Left renal pelvis (tissue), 4 donors: ENCODE measurements around the gene WDR26. TPM values are rescaled to one million over a fixed set of nuclear protein-coding genes. Genes with fewer than 3 reads are reported as not detected.
"Not testable (repeated sequence)": the region's sequence is repeated elsewhere in the genome, so short reads cannot be mapped to it uniquely, and the experiment has no call there.

Experiments
- DNase-seq, 4 donors: peaks; one replicate each; pipeline ENCODE4 v3.0.0-alpha.2; 2013; ENCODE audit warnings: low read depth in 4 of 4, low spot score in 3 of 4
- polyA plus RNA-seq, 4 donors: library from polyadenylated mRNA; unstranded; fragments of 120-200 nt; gene quantifications; one replicate each; pipeline ENCODE4 v1.2.1, GENCODE V29; 2013; ENCODE audit not compliant: insufficient read length in 4 of 4

Gene WDR26
- polyA plus RNA-seq, 4 donors, result 86.2 to 105 (median 95.8) TPM

DNA sequence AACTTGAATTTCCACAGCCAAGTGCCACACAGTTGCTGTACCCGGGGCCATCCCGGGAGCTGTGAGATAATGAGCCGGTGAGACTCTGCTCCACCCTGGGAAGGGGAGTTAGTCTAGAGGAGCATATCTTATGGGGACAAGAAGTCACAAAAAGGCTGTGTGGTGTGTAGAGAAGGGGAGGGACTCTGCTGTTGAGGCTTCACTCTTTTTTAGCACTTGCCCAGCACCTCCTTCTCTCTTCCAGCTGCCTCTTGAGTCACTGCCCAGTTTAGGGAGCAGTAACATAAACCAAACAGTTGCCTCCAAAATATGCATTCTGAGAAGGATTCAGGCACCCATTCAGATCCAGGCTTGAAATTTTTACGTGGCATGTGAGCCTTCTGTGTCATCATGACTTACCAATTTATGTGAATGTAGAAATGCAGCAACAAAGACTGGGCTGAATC is 744 bp upstream of the WDR26 start:
- no peak for DNase-seq

DNA sequence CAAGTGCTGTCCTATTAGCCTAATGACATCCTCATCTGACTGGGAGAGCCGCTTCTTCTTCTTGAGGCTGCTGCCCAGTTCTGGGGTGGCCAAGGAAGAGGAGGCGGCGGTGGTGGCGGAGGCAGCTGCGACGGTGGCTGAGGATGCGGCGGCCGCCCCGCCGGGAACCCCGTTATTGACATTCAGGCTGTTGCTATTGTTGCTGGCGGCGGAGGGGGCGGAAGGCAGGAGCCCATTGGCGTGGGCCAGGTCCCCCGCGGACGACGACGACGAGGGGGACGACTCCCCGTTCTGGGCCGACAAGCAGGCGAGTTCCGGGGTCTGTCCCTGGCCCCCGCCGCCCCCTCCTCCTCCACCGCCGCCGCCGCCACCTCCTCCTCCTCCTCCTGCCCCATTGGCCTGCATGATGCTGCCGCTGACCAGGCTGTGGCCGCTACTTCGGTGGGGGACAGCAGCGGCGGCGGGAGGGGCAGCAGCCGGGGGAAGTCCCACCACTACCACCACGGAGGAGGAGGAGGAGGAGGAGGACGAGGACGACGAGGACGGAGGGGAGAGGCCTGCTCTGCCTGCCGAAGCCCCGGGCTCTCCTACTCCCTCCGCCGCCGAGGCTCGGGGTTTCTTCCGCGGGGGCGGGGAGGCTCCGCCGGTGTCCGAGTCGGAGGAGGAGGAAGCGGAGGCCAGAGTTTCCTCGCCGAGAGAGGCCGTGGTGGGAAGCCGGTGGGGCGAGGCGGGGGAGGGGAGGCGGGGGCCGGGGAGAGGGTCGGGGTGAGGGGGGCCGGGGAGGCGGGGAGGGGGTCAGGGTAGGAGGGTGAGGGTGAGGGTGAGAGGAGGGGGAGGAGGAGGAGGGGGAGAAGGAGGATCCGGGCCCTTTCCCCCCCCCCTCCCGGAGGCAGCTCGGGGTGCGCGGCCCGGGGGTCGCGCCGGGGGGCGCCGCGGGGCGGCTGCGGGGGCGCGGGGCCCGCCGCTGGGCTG is 610 bp downstream of the WDR26 start:
- DNase-seq, result no peak

DNA sequence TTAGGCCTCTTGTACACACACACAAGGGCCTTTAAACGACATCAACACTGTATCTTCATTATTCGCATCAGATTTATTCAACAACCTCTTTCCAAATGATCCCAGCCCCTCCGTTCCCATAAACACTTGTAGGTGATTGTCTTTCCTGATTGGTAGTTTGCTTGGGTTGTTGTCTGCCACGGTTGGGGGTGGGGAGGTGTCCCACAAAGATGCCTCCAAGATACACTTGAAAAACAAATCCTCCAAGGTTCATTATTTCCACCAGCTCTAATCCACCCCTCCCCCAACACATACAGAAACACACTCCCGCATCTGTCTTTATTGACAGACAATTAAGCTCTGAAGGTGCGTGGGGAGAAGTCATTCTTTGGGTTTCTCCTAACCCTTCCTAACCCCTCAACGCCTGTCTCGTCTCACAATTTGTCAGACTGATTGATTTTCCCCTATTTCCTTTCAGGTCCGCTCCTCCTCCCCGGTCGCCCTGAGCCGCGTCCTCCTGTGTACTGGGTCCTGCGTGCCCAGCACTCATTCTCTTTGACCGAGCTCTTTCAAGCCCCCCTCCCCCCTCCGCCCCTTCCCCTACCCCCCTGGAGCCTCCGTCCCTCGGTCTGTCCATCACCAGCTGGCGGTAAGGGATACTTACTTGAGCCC is 1.4 kb downstream of the WDR26 start:
- DNase-seq, result no peak

DNA sequence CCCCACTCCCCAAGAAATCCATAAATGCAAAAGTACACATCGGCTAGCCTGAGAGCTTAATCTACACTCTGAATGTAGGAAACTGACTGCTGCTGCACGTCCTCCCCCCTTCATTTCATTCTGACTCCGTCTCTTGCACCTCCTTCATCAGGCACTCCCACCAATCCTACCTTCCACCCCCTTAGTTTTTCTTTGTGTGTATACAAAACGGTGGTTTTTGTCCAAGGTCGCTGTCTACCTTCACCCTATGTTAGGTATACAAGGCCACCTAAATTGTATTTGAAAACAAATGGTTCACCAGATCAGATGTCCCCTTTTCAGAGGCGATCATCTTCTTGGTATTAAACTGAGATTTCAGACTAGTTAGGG is 1.9 kb downstream of the WDR26 start:
- DNase-seq, result no peak

DNA sequence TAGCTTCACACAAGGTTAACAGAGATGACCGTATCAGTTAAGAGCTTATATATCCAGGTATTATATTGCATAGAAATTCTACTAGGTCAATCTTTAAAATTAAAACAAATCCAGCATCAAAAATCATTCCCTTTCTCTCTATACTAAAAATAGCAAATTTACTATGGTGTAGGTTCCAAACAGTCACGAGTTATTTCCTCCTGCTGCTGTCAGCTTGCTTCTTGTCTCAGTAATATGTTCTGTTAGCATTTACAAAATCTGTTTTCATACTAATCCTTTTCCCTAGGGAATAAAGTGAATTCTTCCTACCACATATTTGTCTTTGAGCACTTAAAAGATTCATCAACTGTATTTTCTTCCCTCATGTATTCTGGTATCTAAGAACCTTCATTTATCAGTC is 2.5 kb downstream of the WDR26 start:
- DNase-seq, result no peak

DNA sequence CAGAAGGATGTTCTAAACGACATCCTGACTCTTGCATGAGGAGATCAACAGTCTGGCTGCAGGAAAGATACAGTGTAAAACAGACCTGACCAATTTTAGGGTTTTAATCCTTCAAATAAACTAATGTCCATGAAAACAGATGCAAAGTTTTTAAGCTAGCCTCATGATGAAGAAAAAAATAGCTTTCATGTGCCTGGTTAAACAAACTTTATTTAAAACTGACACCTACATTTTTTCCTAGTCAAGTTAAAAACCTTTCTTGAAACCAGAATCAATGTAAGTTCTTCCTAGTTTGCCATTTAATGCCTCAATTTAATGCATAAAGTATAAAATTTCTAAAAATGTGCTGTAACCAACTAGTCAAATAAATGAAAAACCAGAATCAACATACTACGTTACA is 2.9 kb downstream of the WDR26 start:
- DNase-seq, result no peak

DNA sequence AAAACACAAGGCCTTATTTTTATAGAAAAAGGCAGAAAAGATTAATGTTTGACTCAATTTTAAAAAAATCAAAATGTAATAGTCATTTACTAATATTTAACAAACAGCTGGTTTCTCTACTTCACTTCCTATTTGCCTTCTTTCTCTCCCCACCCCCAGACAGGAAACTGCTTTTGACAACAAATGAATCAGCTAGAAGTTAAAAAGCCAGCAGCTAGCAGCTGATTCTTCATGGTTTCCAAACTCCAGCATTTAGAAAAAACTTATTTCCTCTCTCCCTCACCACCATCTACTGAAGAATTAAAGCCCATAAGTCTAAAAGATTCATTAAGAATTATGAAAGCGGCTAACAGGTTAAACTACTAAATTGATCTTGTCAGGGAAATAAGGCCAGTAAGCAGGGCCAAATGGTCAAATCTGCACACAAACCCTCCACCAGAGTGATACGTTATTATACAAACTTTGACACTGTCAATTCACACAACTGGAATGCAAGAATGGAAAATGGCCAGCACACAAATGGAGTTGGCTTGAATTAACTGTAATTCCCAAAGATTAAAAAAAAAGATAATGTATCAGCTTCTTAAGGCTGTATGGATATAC is 4.0 kb downstream of the WDR26 start:
- DNase-seq, result no peak

DNA sequence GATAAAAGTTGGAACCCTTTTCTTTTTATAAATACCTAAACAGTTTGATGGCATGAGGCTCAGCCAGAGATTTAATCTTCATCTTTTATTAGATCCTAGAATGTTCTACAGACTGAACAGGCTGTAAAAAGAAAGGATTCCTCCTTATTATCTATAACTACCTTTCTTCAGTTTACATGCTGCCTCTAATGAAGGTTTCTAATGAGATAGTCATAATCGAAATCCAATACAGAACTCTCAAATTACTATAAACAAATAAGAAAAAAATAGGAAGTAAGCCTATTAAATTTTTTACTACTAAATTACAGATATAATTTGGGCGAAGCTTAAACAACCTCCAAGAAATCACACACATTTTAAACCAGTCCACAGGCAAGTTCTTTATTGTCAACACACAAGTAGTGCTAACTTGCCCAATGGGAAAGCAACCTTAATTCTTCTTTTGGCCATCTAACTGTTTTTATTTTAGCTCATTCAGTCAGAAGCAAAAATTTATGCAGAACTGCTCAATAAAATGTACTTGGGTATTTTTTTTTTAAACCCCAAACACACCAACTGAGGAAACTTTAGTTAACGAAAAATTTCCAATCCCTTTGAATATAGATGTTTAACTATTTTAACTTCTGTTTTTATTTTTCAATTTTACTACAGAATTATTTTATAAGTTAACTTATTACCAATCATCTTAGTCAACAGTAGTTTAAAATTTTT is 4.8 kb downstream of the WDR26 start:
- DNase-seq, result no peak

DNA sequence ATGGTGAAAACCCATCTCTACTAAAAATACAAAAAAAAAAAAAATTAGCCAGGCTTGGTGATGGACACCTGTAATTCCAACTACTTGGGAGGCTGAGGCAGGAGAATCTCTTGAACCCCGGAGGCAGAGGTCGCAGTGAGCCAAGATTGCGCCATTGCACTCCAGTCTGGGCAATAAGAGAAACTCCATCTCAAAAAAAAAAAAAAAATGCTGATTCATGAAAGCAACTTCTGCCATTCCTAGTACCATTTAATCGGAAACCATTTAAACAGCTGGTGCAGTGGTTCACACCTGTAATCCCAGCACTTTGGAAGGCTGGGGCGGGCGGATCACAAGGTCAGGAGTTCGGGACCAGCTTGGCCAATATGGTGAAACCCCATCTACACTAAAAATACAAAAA is 5.9 kb downstream of the WDR26 start:
- DNase-seq, result not testable (repeated sequence)

DNA sequence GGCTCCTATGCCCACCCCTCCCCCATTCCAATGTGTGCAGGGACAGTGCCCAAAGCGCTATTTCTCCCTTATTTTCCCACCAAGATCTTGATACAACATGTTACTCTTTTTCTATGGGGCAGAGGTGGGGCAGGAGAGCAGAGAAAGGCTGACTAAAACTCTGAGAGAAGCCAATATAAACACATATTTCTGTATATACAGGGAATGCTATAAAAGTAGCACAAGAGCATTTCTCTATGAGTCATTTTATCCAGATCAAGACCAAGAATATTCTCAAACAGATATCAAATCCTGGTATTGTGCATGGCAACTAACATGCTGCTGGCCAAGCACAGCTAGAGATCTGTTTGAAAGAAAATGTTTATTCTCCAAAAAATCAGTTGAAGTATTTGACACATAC is 7.3 kb downstream of the WDR26 start:
- DNase-seq, result no peak

DNA sequence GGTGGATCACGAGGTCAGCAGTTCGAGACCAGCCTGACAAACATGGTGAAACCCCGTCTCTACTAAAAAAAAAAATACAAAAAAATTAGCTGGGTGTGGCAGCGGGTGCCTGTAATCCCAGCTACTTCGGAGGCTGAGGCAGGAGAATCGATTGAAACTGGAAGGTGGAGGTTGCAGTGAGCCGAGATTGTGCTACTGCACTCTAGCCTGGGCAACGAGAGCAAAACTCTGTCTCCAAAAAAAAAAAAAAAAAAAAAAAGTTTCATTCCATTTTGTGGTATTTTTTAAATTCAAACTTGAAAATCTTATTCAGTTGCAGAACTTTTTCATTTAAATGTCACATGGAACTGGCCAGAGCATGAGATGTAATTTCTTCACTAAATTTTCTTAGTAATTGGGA is 7.7 kb downstream of the WDR26 start:
- not testable (repeated sequence) for DNase-seq

DNA sequence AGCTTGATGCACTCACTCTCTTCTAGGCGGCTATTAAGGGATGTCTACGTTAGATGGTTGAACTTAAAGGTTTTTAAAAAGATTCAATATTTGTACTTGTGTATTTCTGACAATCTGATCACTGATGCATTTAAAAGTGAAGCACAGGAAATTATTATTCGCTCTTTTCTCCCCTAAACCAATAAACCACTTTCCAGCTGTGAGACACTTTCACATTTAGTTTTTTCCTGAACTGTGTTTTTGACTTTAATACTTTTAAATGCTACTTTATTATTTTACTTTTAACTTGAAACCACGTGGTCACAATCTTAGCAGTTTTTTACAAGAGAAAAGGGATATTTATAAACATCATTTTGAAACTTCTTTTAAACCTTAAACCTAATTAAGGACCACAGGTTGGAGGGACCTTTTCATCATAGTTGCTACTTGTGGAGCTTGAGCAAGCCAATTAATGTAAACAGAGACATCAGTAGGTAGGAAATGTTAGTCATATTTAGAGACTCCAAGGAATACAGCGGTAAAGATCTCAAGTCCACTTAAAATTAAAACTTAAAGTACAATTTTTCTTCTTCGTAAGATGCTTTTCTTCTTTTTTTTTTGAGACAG is 9.2 kb downstream of the WDR26 start:
- DNase-seq, result no peak

DNA sequence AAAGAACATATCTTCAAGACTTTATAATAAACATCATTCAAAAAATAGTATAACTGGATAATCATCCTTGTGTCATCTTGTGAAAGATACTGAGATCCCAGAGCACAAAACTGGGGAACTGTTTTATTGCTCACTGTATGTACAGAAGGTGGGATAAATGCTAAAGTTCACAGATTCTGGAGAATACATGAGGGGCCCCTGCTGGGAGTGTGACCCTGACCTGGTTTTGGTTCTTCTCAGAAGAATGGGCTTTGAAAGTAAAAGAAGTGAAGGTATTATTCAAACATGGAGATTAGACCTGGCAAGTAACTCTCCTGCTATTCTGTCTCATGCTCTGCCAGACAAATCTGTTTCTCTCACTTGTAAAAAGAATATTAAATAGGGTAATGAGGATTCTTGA is 14.5 kb downstream of the WDR26 start:
- DNase-seq, result no peak

DNA sequence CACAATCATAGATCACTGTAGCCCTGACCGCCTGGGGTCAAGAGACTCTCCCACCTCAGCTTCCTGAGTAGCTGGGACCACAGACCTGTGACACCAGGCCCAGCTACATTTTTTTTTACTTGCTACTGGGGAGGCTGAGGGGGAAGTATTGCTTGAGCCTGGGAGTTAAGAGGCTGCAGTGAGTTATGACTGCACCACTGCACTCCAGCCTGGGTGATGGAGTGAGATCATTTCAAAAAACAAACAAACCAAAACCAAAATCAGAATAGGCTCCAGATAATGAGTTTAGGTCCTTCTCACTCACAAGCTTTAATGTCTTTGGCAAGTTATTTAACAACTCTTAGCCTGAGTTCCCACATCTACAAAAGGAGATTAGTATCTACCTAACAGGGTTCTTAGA is 22.8 kb downstream of the WDR26 start:
- DNase-seq, result no peak

DNA sequence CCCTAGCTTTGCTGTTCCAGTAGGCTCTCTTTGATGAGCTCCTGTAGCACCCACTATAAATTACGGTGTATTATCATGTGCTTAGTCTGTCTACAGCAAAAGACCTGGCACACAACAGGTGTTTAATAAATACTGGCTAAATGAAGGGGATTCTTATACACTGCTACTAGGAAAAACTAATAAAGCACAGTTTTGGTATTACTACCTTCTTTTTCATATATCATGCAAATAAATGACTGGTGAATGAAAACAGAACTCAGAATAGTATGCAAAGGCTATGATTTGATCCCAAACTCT is 26.4 kb downstream of the WDR26 start:
- no peak for DNase-seq

DNA sequence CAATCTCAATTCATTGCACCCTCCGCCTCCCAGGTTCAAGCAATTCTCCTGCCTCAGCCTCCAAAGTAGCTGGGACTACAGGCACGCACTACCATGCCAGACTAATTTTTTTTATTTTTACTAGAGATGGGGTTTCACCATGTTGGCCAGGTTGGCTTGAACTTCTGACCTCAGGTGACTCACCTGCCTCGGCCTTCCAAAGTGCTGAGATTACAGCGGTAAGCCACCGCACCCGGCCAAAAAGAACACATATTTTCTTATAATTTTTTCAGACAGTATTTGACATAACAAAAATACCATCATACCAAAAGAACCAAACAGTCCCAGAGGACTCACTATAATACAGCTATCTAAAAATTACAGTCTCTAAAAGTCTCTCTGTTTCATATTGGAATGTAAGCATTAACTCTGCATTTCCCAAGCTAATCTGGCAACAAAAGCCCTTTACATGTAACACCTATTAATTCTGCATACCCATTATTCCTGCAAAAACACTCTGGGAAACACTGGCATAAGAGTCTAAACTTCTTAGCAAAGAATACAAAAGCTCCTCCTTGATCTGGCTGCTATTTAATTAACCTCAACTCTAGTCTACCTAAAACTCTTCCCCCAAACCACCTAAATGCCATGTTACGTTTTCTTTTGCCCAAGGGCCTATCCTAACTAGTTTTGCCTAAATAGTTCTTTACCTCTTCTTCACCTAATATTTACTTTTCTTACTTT is 26.9 kb downstream of the WDR26 start:
- DNase-seq, result no peak

DNA sequence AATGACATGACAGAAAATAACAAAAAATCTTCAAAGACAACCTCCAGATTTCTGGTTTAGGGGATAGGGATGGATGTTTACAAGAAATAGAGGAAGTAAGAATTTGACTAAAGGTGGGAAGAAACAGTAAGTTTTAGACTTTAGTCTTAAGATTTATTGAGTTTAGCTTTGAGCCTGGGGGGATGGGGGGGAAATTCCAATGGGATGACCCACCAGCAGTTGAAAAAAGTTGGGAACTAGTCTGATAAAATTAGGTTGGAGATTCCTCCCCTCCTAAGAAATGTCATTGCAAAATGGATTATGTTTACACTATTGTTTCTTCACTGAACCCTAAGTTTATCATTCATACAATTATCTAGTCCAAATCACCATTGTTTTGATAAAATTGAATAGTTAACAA is 28.4 kb downstream of the WDR26 start:
- DNase-seq, result no peak

DNA sequence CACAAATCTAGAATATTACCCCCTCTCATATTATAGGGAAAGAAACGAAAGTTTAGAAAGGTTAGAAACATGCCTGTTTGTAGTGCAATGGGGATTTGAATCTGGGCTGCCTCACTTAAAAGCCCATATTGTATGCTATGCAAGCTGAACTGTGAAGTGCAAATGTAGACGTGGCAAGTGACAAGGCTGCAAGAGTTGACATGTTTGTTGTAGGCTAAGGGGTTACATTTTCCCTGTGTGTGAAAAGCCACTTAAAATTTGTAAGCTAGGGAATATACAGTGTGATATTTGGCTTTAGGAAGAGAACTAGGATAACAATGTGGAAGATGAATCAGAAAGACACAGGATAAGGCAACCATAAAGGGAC is 29.0 kb downstream of the WDR26 start:
- no peak for DNase-seq

DNA sequence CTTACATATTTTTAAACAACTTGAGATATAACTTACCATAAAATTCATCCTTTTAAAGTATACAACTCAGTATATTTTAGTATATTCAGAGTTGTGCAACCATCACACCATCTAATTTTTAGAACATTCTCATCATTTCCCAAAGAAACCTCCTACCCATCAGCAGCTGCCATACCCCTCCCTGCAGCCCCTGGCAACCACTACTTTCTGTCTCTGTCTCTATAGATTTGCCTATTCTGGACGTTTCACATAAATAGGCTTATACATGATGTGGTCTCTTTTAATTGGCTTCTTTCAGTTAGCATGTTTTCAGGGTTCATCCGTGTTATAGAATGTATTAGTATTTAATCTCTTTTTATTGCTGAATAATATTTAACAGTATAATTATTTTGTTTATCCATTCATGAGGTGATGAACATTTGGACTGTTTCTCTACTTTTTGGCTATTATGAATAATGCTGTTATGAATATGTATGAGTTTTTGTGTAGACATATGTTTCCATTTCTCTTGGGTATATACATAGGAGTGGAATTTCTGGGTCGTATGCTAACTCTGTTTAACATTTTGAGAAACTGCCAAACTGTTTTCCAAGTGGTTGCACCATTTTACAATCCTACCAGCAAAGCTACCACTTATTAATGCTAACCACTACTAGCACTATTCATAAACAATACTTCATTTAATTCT is 29.5 kb downstream of the WDR26 start:
- no peak for DNase-seq
